ENCODE results near the gene TAS2R42. TPM values are rescaled to one million over a fixed set of nuclear protein-coding genes. Genes with fewer than 3 reads are reported as not detected.

Gene TAS2R42
- total and polyA plus RNA-seq, 4 donors: not detected

DNA sequence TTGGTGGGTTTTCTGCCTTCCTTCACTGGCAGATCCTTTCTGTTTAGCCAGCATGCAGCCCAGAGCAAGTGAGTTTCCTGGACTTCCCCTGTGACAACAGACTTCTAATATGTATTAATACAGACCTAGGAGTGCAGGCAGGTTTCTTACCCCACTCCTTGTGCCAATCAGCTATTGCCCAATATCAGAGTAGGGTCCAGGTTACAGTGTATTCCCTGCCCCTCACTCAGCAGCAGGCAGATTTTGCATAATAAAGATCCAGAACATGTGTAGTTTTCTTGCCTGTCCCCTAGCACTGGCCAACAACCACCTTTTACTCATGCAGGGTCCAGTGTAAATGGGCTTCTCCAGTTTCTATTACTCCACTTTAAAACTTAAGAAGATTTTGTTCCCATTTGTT lies 20.4 kb downstream of the TAS2R42 start:
- DNase-seq: no peak
- ATAC-seq (ENCODE audit: insufficient read depth, low FRiP score): no peak
- H3K4me3 ChIP-seq: no peak overlapping the region
- no peak for TF ChIP-seq CTCF (IDR thresholded peaks at IDR 0.05; ENCODE audit: control extremely low read depth, extremely low read depth)
- H3K4me1 ChIP-seq (ENCODE audit: control insufficient read depth in 5 of 5, insufficient read depth in 5 of 5, low read length in 5 of 5): peaks cover 3 to 22% (median 6%) of the 10 kb centered on the region in 5 donors
- no peak overlapping the region for H3K9ac ChIP-seq (ENCODE audit: insufficient read depth in 1 of 2, low read length in 2 of 2)
- no peaks in the 10 kb centered on the region for H3K27me3 ChIP-seq (ENCODE audit: control insufficient read depth in 3 of 3, insufficient read depth in 3 of 3, low read length in 2 of 3)
- H3K9me3 ChIP-seq (ENCODE audit: control insufficient read depth in 4 of 4, insufficient read depth in 3 of 4, low read length in 3 of 4): no peaks in the 10 kb centered on the region
- H3K27ac ChIP-seq (ENCODE audit: low read depth in 1 of 2, low read length in 1 of 2): no peak overlapping the region
- peaks cover 3 to 12% (median 5%) of the 10 kb centered on the region in 4 donors for H3K36me3 ChIP-seq (ENCODE audit: control insufficient read depth in 4 of 4, insufficient read depth in 4 of 4, low read length in 4 of 4)

- ATAC-seq (ENCODE audit: insufficient read depth, low FRiP score) (no peak), DNase-seq (no peak)
- no peak for TF ChIP-seq CTCF (IDR thresholded peaks at IDR 0.05; ENCODE audit: control extremely low read depth, extremely low read depth)
Observed at GRCh38 chr12:11164384-11164783, 22.4 kb downstream of the TAS2R42 start.

DNA sequence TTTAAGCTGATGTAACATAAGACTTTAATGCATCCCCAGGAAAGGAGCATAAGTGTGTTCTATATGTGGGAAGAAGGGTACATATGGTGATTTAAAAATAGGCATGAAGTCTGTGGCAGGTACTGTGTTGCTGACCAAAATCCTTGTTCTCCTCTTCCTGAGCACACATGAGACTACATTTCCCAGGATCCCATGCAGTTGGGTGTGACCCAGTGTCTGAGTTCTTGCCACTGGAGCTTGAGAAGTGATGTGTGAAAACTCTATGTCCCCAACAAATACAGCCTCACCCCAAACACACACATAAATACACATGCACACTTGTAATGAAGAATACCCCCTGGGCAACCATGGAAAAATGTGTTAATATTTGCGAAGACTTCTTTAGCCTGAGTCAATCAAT lies 24.2 kb downstream of the TAS2R42 start:
- no peak for DNase-seq
- ATAC-seq (ENCODE audit: insufficient read depth, low FRiP score): no peak
- Histone ChIP-seq H3K4me3 (no peak overlapping the region), H3K9me3 (ENCODE audit: control insufficient read depth in 4 of 4, insufficient read depth in 3 of 4, low read length in 3 of 4) (no peaks in the 10 kb centered on the region), H3K36me3 (ENCODE audit: control insufficient read depth in 4 of 4, insufficient read depth in 4 of 4, low read length in 4 of 4) (peaks cover 3 to 19% (median 5%) of the 10 kb centered on the region in 4 donors), H3K27ac (ENCODE audit: low read depth in 1 of 2, low read length in 1 of 2) (no peak overlapping the region), H3K27me3 (ENCODE audit: control insufficient read depth in 3 of 3, insufficient read depth in 3 of 3, low read length in 2 of 3) (no peaks in the 10 kb centered on the region), H3K9ac (ENCODE audit: insufficient read depth in 1 of 2, low read length in 2 of 2) (no peak overlapping the region), H3K4me1 (ENCODE audit: control insufficient read depth in 5 of 5, insufficient read depth in 5 of 5, low read length in 5 of 5) (peaks cover 0 to 19% (median 2%) of the 10 kb centered on the region in 5 donors)
- no peak for TF ChIP-seq CTCF (IDR thresholded peaks at IDR 0.05; ENCODE audit: control extremely low read depth, extremely low read depth)
- WGBS, 2 donors: 97 to 100% methylated on average over 1 of the region's 1 CpG

More at GRCh38 chr12:11164384-11164783, 22.4 kb downstream of the TAS2R42 start:
- H3K9ac ChIP-seq (ENCODE audit: insufficient read depth in 1 of 2, low read length in 2 of 2): no peak overlapping the region
- no peaks in the 10 kb centered on the region for H3K27me3 ChIP-seq (ENCODE audit: control insufficient read depth in 3 of 3, insufficient read depth in 3 of 3, low read length in 2 of 3)
- H3K4me1 ChIP-seq (ENCODE audit: control insufficient read depth in 5 of 5, insufficient read depth in 5 of 5, low read length in 5 of 5): peaks cover 0 to 18% (median 5%) of the 10 kb centered on the region in 5 donors
- H3K9me3 ChIP-seq (ENCODE audit: control insufficient read depth in 4 of 4, insufficient read depth in 3 of 4, low read length in 3 of 4): no peaks in the 10 kb centered on the region
- peaks cover 5 to 11% (median 5%) of the 10 kb centered on the region in 4 donors for H3K36me3 ChIP-seq (ENCODE audit: control insufficient read depth in 4 of 4, insufficient read depth in 4 of 4, low read length in 4 of 4)
- H3K27ac ChIP-seq (ENCODE audit: low read depth in 1 of 2, low read length in 1 of 2): no peak overlapping the region
- no peak overlapping the region for H3K4me3 ChIP-seq

DNA sequence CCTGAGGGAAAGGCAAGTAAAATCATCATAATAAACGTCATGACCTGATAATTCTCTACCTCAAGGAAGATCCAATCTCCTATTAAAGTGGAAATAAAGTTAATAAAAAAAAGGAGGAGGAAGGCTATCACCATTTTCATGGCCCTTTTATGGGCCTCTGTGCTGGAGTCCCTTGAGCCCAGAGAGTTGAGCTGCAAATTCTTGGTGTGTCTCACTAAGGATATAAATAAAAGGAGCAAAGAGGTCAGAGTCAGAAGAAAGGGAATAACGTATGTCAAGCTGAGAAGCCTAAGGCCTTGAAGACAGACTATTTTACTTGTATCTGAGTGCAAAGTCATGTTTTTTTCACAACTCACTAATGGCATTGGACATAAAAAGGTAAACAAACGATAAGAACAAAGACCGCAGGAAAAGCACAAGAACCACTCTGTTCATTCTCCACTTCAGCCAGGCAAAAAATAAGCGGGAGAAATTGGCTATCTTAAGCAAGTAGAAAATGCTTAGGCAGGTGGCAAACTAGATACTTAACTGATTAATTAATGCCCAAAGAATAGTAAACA lies 27.8 kb downstream of the TAS2R42 start:
- TF ChIP-seq CTCF (IDR thresholded peaks at IDR 0.05; ENCODE audit: control extremely low read depth, extremely low read depth): no peak
- no peak for ATAC-seq (ENCODE audit: insufficient read depth, low FRiP score)
- Histone ChIP-seq H3K9me3 (ENCODE audit: control insufficient read depth in 4 of 4, insufficient read depth in 3 of 4, low read length in 3 of 4) (peaks cover 0 to 4% (median 0%) of the 10 kb centered on the region in 4 donors), H3K27me3 (ENCODE audit: control insufficient read depth in 3 of 3, insufficient read depth in 3 of 3, low read length in 2 of 3) (no peaks in the 10 kb centered on the region), H3K4me1 (ENCODE audit: control insufficient read depth in 5 of 5, insufficient read depth in 5 of 5, low read length in 5 of 5) (peaks cover 0 to 11% (median 0%) of the 10 kb centered on the region in 5 donors), H3K4me3 (no peak overlapping the region), H3K36me3 (ENCODE audit: control insufficient read depth in 4 of 4, insufficient read depth in 4 of 4, low read length in 4 of 4) (peaks cover 0 to 10% (median 2%) of the 10 kb centered on the region in 4 donors), H3K9ac (ENCODE audit: insufficient read depth in 1 of 2, low read length in 2 of 2) (no peak overlapping the region), H3K27ac (ENCODE audit: low read depth in 1 of 2, low read length in 1 of 2) (no peak overlapping the region)
- DNase-seq: peak in 1 of 3 donors; percentile 4
- 33 to 65% methylated on average over 5 of the region's 5 CpGs for WGBS, 2 donors

Measured in lung (tissue), 12 donors.